ENCODE results near the gene PADI3. TPM values are rescaled to one million over a fixed set of nuclear protein-coding genes. Genes with fewer than 3 reads are reported as not detected.

The PADI3 gene
- total and polyA plus RNA-seq, 2 of the 4 experiments (the other 2 are of a cell fraction), result not detected

- WGBS, 2 experiments (ENCODE audit: extremely low coverage in 2 of 2, insufficient read length in 1 of 2), result no CpG with 5 or more reads among the region's 3 CpGs
- ATAC-seq (ENCODE audit: low read depth), result no peak
These were observed 40.4 kb upstream of the PADI3 start for GRCh38 chr1:17208546-17208945.

More at GRCh38 chr1:17208546-17208945, 40.4 kb upstream of the PADI3 start:
- Histone ChIP-seq H3K4ac (ENCODE audit: low read depth, low read length) (peak overlapping the region; percentile 70), H4K91ac (ENCODE audit: insufficient read depth, low read depth, low read length) (peak overlapping the region; percentile 57), H3K4me1 (ENCODE audit: control insufficient read depth, insufficient read depth, low read length) (peaks cover 12% of the 10 kb centered on the region), H2AK5ac (ENCODE audit: low read depth, low read length) (peak overlapping the region; percentile 79), H4K8ac (ENCODE audit: low read depth in 2 of 2, low read length in 2 of 2) (peak overlapping the region in 1 of 2 experiments; percentile 5; a peak in 1 of 4 replicates), H2BK15ac (ENCODE audit: low read depth, low read length) (peak overlapping the region; percentile 50; the same call in 1 of the 3 replicates), H3K36me3 (ENCODE audit: control insufficient read depth, insufficient read depth, low read length) (no peaks in the 10 kb centered on the region), H3K56ac (ENCODE audit: extremely low read depth, insufficient read depth, low read length) (no peak overlapping the region), H3K27me3 (ENCODE audit: control insufficient read depth, insufficient read depth, low read length) (peaks cover 6% of the 10 kb centered on the region), H3K9me3 (ENCODE audit: control insufficient read depth, insufficient read depth, low read length) (no peaks in the 10 kb centered on the region), H3K4me3 (ENCODE audit: insufficient read depth, low read depth, low read length) (no peak overlapping the region), H2AFZ (replicated peaks; ENCODE audit: low read length, poor library complexity) (no peak overlapping the region), H3K9me1 (ENCODE audit: insufficient read depth, low read length) (peaks cover 16% of the 10 kb centered on the region; the same call in 1 of the 2 replicates), H2BK5ac (ENCODE audit: low read depth, low read length, poor library complexity, severe bottlenecking) (no peak overlapping the region), H3K4me2 (ENCODE audit: low read depth, low read length) (no peak overlapping the region), H3K27ac (ENCODE audit: insufficient read depth, low read length) (no peak overlapping the region), H4K20me1 (ENCODE audit: insufficient read depth, low read length) (no peaks in the 10 kb centered on the region), H3K14ac (replicated peaks; ENCODE audit: low read depth, low read length) (peak overlapping the region; percentile 68; the same call in 1 of the 2 replicates), H2AK9ac (replicated peaks; ENCODE audit: low read depth, low read length, poor library complexity) (peak overlapping the region; percentile 23), H3K18ac (ENCODE audit: low read depth, low read length) (no peak overlapping the region), H2BK20ac (ENCODE audit: low read depth, low read length) (peak overlapping the region; percentile 73; the same call in 1 of the 2 replicates), H2BK120ac (ENCODE audit: low read depth, low read length) (peak overlapping the region; percentile 68), H3K79me1 (ENCODE audit: low read depth in 1 of 2, low read length in 2 of 2) (no peaks in the 10 kb centered on the region), H3K23ac (ENCODE audit: low read depth, low read length) (no peak overlapping the region), H3K9ac (ENCODE audit: low read depth, low read length) (no peak overlapping the region), H4K5ac (ENCODE audit: low read depth, low read length) (no peak overlapping the region)
- CTCF ChIA-PET, result no interaction called here
- BruUV-seq (replicated peaks), result no TSS peak
- POLR2A ChIA-PET (ENCODE audit: unreplicated experiment), result no interaction called here
- DNase-seq, result no peak
- intact Hi-C loops (cut with micrococcal nuclease) (no loop called here), dilution Hi-C loops (cut with HindIII; ENCODE audit: low sequenced_read_pairs, unreplicated experiment) (no loop called here), in situ Hi-C loops (cut with MboI; ENCODE audit: low sequenced_read_pairs) (no loop called here)
- TF ChIP-seq SMC3 (IDR thresholded peaks at IDR 0.05; ENCODE audit: low read depth, low read length) (no peak), CHD1 (IDR thresholded peaks at IDR 0.05; ENCODE audit: low read depth, low read length) (no peak), RAD21 (IDR thresholded peaks at IDR 0.05; ENCODE audit: low read length) (no peak), POLR2A (IDR thresholded peaks at IDR 0.05; ENCODE audit: low read depth, low read length) (no peak), MXI1 (IDR thresholded peaks at IDR 0.05; ENCODE audit: borderline replicate concordance, low read depth, low read length) (no peak), FOS (IDR thresholded peaks at IDR 0.05; ENCODE audit: low read depth, low read length) (no peak), USF2 (IDR thresholded peaks at IDR 0.05; ENCODE audit: low read depth, low read length) (no peak), RCOR1 (IDR thresholded peaks at IDR 0.05; ENCODE audit: insufficient replicate concordance, low read length) (no peak), CEBPB (IDR thresholded peaks at IDR 0.05; ENCODE audit: low read depth, low read length) (no peak), NFE2L2 (IDR thresholded peaks at IDR 0.05; ENCODE audit: low read depth, low read length) (no peak), MAFK (IDR thresholded peaks at IDR 0.05; ENCODE audit: low read depth, low read length) (no peak), RFX5 (IDR thresholded peaks at IDR 0.05; ENCODE audit: low read depth, low read length) (no peak)
- TF ChIP-seq, protein P1, sequence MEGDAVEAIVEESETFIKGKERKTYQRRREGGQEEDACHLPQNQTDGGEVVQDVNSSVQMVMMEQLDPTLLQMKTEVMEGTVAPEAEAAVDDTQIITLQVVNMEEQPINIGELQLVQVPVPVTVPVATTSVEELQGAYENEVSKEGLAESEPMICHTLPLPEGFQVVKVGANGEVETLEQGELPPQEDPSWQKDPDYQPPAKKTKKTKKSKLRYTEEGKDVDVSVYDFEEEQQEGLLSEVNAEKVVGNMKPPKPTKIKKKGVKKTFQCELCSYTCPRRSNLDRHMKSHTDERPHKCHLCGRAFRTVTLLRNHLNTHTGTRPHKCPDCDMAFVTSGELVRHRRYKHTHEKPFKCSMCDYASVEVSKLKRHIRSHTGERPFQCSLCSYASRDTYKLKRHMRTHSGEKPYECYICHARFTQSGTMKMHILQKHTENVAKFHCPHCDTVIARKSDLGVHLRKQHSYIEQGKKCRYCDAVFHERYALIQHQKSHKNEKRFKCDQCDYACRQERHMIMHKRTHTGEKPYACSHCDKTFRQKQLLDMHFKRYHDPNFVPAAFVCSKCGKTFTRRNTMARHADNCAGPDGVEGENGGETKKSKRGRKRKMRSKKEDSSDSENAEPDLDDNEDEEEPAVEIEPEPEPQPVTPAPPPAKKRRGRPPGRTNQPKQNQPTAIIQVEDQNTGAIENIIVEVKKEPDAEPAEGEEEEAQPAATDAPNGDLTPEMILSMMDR (conservative IDR thresholded peaks at IDR 0.05; ENCODE audit: low read depth, low read length), result no peak
